AG04449 (cell line): Measurements from ENCODE around the gene PSD4.

Experiments used
- CTCF ChIA-PET: fragments of 350-600 bp; formaldehyde crosslinking; extraction: SDS; loops from one replicate; lab custom pipeline; 2021; ENCODE audit warnings: antibody characterized with exemption; lab: Yijun Ruan, JAX
- POLR2A ChIA-PET: fragments of 400-600, 350-600 bp; formaldehyde crosslinking; extraction: SDS; loops from one replicate; lab custom pipeline; 2020; ENCODE audit warnings: antibody characterized with exemption, inconsistent platforms; lab: Yijun Ruan, JAX
- DNase-seq: peaks from one replicate; pipeline ENCODE4 v3.0.0-alpha.2; 2010; ENCODE audit warnings: low read depth, low spot score
- H3K4me3 ChIP-seq: 2 replicates; pipeline ENCODE4 v1.5.1; 2011; ENCODE audit warnings: low read depth, mild to moderate bottlenecking, control low read depth, low read length
- CTCF ChIP-seq: IDR thresholded peaks from one replicate; pipeline ENCODE4 v1.5.1; 2011; ENCODE audit warnings: mild to moderate bottlenecking, moderate library complexity, low read length, control low read depth, inconsistent platforms; ENCODE audit not compliant: insufficient read depth; ENCODE audit errors: missing control alignments

The PSD4 gene

DNA sequence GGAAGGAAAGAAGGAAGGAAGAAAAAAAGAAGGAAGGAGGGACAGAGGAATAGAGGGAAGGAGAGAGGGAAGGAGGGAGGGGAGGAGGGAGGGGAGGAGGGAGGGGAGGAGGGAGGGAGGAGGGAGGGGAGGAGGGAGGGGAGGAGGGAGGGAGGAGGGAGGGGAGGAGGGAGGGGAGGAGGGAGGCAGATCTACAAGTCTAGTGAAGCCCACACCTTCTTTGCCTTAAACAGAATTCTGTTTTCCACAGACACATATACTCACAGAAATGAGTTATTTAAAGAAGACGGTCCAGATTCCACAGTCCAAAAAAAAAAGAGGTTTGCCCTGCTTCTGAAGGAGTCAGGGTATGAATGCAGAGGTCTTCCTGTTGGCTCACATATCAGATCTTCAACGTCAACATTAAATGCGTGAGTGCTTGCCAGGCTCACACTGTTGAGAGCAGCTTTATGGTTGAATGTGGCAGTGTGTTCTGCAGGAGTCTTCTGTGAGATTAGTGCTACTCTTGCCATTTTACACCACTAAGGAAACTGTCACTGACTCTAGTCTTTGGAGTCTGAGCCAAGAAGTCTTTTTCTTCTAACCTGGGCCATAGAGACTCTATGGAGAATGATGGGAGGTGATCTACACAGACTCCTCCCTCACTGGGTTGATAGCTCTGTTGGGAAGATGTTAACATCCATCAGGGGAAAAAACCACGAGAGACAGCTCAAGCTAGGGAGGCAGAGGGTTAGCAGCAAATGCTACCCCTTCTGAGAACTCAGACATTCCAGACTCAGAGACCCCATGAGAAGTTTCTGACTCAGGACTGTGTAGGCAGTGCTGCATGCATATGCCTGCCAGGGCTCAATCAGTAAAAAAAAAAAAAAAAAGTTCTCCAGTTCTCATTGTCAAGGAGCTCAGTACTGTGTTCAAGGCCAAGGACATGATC is 81.6 kb downstream of the PSD4 start:
- H3K4me3 ChIP-seq: no peak overlapping the region
- no peak for TF ChIP-seq CTCF
- POLR2A ChIA-PET: interaction anchor here (1.8 kb wide), 1 partner anchor 15 kb away, joined by 5 read pairs; no protein-coding TSS in a partner anchor
- CTCF ChIA-PET: interaction anchor here (0.8 to 14.2 kb wide), 13 partner anchors 8 to 134 kb away, joined by 3 to 118 read pairs (median 4); no protein-coding TSS in a partner anchor
- DNase-seq: no peak

- no peak for TF ChIP-seq CTCF
- DNase-seq: no peak
- ChIA-PET CTCF (interaction anchor here (0.8 to 14.2 kb wide), 11 partner anchors 9 to 132 kb away, joined by 3 to 118 read pairs (median 24); no protein-coding TSS in a partner anchor), POLR2A (no interaction called here)
- no peak overlapping the region for H3K4me3 ChIP-seq
These were observed 83.9 kb downstream of the PSD4 start for GRCh38 chr2:113257516-113258264.

DNA sequence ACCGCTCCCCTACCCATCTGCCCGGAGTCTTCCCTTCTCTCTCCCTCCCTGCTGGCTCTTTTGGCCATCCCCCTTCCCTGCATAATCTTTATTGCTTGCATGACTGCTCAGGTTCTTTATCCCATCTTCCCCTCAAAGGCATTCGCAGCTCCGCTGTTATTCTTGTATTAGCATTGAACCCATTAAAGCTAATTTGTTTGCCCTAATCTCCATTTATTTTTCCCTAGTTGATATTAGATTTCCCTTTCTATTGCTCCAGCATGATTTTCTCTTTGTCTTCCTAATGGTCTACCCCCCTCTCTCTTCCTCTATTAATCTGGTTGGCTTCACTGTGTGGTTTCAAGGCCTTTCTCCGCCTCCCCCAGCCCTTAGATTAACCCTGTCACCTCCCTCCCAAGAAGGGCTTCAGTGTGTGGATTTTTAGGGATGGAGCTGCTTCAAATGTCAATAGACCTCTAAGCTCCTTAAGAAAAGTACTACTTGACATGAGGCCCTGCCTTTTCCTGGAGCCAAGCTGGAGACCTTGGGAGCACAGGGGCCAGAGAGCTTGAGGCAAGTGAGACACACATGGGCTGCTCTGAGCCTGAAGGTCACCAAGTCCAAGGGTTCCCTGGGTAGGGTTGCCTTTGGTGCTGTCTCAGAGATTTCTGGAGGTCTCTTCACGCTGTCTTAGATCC is 84.8 kb downstream of the PSD4 start:
- no peak for TF ChIP-seq CTCF
- no peak for DNase-seq
- ChIA-PET CTCF (interaction anchor here (1.0 to 14.2 kb wide), 7 partner anchors 11 to 131 kb away, joined by 3 to 86 read pairs (median 26); no protein-coding TSS in a partner anchor), POLR2A (no interaction called here)
- no peak overlapping the region for H3K4me3 ChIP-seq
